B cell (primary cell): ENCODE results near the gene NTRK3. TPM values are rescaled to one million over a fixed set of nuclear protein-coding genes. Genes with fewer than 3 reads are reported as not detected.

Experiments used
- ATAC-seq: fragments of 200-7000 bp; cut with Tn5 transposase; one replicate; pipeline ENCODE4 v1.10.0; 2021; ENCODE audit warnings: low read depth, mild to moderate bottlenecking, moderate number of reproducible peaks, moderate library complexity
- CTCF ChIA-PET: fragments of 350-600 bp; sonication (Branson Sonifier 250); formaldehyde crosslinking; loops from one replicate; lab custom pipeline; 2021; ENCODE audit warnings: antibody characterized with exemption, inconsistent platforms; lab: Charles Lee
- POLR2A ChIA-PET: fragments of 350-600 bp; sonication (Branson Sonifier 250); formaldehyde crosslinking; loops from one replicate; lab custom pipeline; 2021; ENCODE audit warnings: antibody characterized with exemption; lab: Charles Lee
- DNase-seq: peaks from one replicate; pipeline ENCODE4 v3.0.0; 2013
- H2AFZ ChIP-seq: 2 replicates; pipeline ENCODE4 v1.6.1; 2012; ENCODE audit warnings: mild to moderate bottlenecking, low read depth, low read length; ENCODE audit not compliant: insufficient read depth, poor library complexity, severe bottlenecking
- H3K27ac ChIP-seq, 2 donors: 1 replicate in 1 of 2; 2 replicates in 1 of 2; pipeline ENCODE4 v1.5.1; 2012 to 2013; ENCODE audit warnings: low read length in 2 of 2, mild to moderate bottlenecking in 2 of 2, moderate library complexity in 1 of 2
- H3K27me3 ChIP-seq, 4 experiments: fragments of 200-600 bp in 1 of 4; sonication (generic) in 1 of 4; replicated peaks in 1 of 4; 1 replicate in 2 of 4; 2 replicates in 2 of 4; pipeline versions ENCODE4 v1.6.1 to v1.7.0; 2013 to 2016; ENCODE audit warnings: low read length in 3 of 4, mild to moderate bottlenecking in 2 of 4, mixed read lengths in 1 of 4, moderate library complexity in 1 of 4; ENCODE audit not compliant: insufficient read depth in 4 of 4, control insufficient read depth in 3 of 4; ENCODE audit errors: control extremely low read depth in 1 of 4
- H3K36me3 ChIP-seq, 2 experiments: replicated peaks in 1 of 2; 1 replicate in 1 of 2; 2 replicates in 1 of 2; pipeline versions ENCODE4 v1.6.1 to v1.7.1; 2013; ENCODE audit warnings: low read length in 1 of 2; ENCODE audit not compliant: insufficient read depth in 2 of 2, control insufficient read depth in 1 of 2; ENCODE audit errors: control extremely low read depth in 1 of 2, extremely low read depth in 1 of 2
- H3K4me1 ChIP-seq, 2 donors: fragments of 200-600 bp in 1 of 2; sonication (generic) in 1 of 2; 1 replicate in 1 of 2; 2 replicates in 1 of 2; pipeline versions ENCODE4 v1.5.1 to v1.6.1; 2013 to 2017; ENCODE audit warnings: low read length in 2 of 2; ENCODE audit not compliant: control insufficient read depth in 2 of 2, insufficient read depth in 2 of 2
- H3K4me2 ChIP-seq: replicated peaks from 2 replicates; pipeline ENCODE3; 2012; ENCODE audit warnings: mild to moderate bottlenecking, low read depth, low read length; ENCODE audit not compliant: poor library complexity, severe bottlenecking
- H3K4me3 ChIP-seq, 5 experiments: fragments of 200-600 bp in 1 of 5; sonication (generic) in 1 of 5; 1 replicate in 3 of 5; 2 replicates in 2 of 5; pipeline versions ENCODE4 v1.5.1 to v1.7.0; 2011 to 2016; ENCODE audit warnings: low read length in 4 of 5, mild to moderate bottlenecking in 4 of 5, low read depth in 2 of 5, control low read depth in 1 of 5, moderate library complexity in 1 of 5; ENCODE audit not compliant: insufficient read depth in 1 of 5; ENCODE audit errors: control extremely low read depth in 1 of 5, extremely low read depth in 1 of 5
- H3K79me2 ChIP-seq: fragments of 200-600 bp; sonication (generic); one replicate; pipeline ENCODE4 v1.6.0; 2016; ENCODE audit warnings: low read length; ENCODE audit not compliant: control insufficient read depth, insufficient read depth
- H3K9ac ChIP-seq: fragments of 200-600 bp; sonication (generic); 2 replicates; pipeline ENCODE4 v1.6.1; 2017; ENCODE audit warnings: mild to moderate bottlenecking, low read length, moderate library complexity
- H3K9me3 ChIP-seq, 3 donors: one replicate each; pipeline versions ENCODE4 v1.6.1 to v1.7.1; 2013; ENCODE audit warnings: low read length in 2 of 3; ENCODE audit not compliant: control insufficient read depth in 2 of 3, insufficient read depth in 1 of 3; ENCODE audit errors: control extremely low read depth in 1 of 3
- H4K20me1 ChIP-seq: 2 replicates; pipeline ENCODE4 v1.6.0; 2012; ENCODE audit warnings: mild to moderate bottlenecking, low read length; ENCODE audit not compliant: insufficient read depth, control insufficient read depth, poor library complexity, severe bottlenecking
- H3K27ac Mint-ChIP-seq: one replicate; pipeline ENCODE4 v1.8.0; 2021; ENCODE audit warnings: mixed read lengths
- H3K27me3 Mint-ChIP-seq: one replicate; pipeline ENCODE4 v1.8.0; 2021; ENCODE audit warnings: mixed read lengths
- H3K4me1 Mint-ChIP-seq: one replicate; pipeline ENCODE4 v1.8.0; 2021; ENCODE audit warnings: mixed read lengths
- H3K4me3 Mint-ChIP-seq: one replicate; pipeline ENCODE4 v1.8.0; 2021; ENCODE audit warnings: mixed read lengths
- H3K9me3 Mint-ChIP-seq: one replicate; pipeline ENCODE4 v1.8.0; 2022; ENCODE audit warnings: mixed read lengths; ENCODE audit not compliant: insufficient read depth
- CTCF ChIP-seq: fragments of 200-600 bp; IDR thresholded peaks from one replicate; pipeline ENCODE4 v1.8.0; 2022; ENCODE audit warnings: antibody characterized with exemption, mild to moderate bottlenecking
- EZH2 ChIP-seq: IDR thresholded peaks from 2 replicates; pipeline ENCODE4 v1.6.1; 2012; ENCODE audit warnings: borderline replicate concordance, low read depth, mild to moderate bottlenecking, moderate library complexity, low read length; ENCODE audit not compliant: insufficient read depth, poor library complexity, severe bottlenecking
- WGBS: methylation state at CpG from one replicate; pipeline ENCODE4 v1.1.5; 2013; ENCODE audit warnings: missing lambda C conversion rate; ENCODE audit not compliant: insufficient coverage; 5-methylcytosine and 5-hydroxymethylcytosine counted together
- intact Hi-C: fragments of 100-400 bp; cut with micrococcal nuclease; formaldehyde crosslinking; loops from one replicate; pipeline ENCODE4 v1.10.0; 2022
- polyA plus RNA-seq: library from polyadenylated mRNA; depleted of rRNA; stranded (reverse); fragments of >200 nt; gene quantifications from 2 replicates; pipeline ENCODE4 v1.2.3, GENCODE V29; 2012
- total RNA-seq, 2 donors: library from RNA; stranded (reverse); fragments of 120-200 nt in 1 of 2; gene quantifications; 1 replicate in 1 of 2; 2 replicates in 1 of 2; pipeline versions ENCODE4 v1.2.3 to v1.2.4, GENCODE V29; 2013 to 2022

Gene NTRK3
- total and polyA plus RNA-seq, 2 donors (not counting 1 experiment from before 2014, with no cell fraction given): not detected

GRCh38 chr15:88120026-88120425 is 136.5 kb downstream of the NTRK3 start:
- Mint-ChIP-seq H3K27ac (no peak overlapping the region), H3K4me1 (no peaks in the 10 kb centered on the region), H3K9me3 (no peaks in the 10 kb centered on the region), H3K4me3 (no peak overlapping the region), H3K27me3 (peaks cover 4% of the 10 kb centered on the region)
- no peak overlapping the region for H3K9ac ChIP-seq
- no peaks in the 10 kb centered on the region for H3K27me3 ChIP-seq
- TF ChIP-seq CTCF (no peak), EZH2 (no peak)
- ATAC-seq (no peak), DNase-seq (no peak)
- CTCF ChIA-PET: no interaction called here
- no peak overlapping the region for H3K27ac ChIP-seq
- no peaks in the 10 kb centered on the region for H3K9me3 ChIP-seq
- no peaks in the 10 kb centered on the region for H3K4me1 ChIP-seq
- POLR2A ChIA-PET: no interaction called here
- intact Hi-C loops: no loop called here
- no peak overlapping the region for H2AFZ ChIP-seq
- 92% methylated on average over 2 of the region's 3 CpGs for WGBS
- H3K79me2 ChIP-seq: no peaks in the 10 kb centered on the region
- no peaks in the 10 kb centered on the region for H4K20me1 ChIP-seq
- no peak overlapping the region for H3K4me3 ChIP-seq
- no peaks in the 10 kb centered on the region for H3K36me3 ChIP-seq
- no peak overlapping the region for H3K4me2 ChIP-seq

DNA sequence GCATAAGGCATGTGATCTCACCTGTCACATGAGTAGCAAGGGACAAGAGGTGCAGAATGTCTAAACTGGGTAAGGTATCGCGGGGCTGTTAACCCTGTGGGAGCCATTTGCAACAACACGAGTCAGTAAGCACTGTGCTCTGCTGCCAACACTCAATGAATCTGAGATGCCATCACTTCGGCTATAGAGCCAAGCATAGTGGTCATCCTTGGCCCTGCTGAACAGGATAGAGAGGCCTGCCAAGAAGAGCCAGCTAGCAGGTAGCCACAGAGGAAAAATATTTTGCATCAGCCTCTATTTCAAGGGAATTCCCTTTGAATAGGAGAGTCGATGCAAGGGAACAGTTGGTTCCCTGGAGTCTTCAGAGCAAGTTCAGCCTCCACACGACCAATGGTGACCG is 137.8 kb downstream of the NTRK3 start:
- POLR2A ChIA-PET: no interaction called here
- H3K9me3 Mint-ChIP-seq: no peaks in the 10 kb centered on the region
- no peaks in the 10 kb centered on the region for H3K9me3 ChIP-seq
- no peak overlapping the region for H3K27ac Mint-ChIP-seq
- H3K4me3 Mint-ChIP-seq: no peak overlapping the region
- no peaks in the 10 kb centered on the region for H3K79me2 ChIP-seq
- H3K4me2 ChIP-seq: no peak overlapping the region
- CTCF ChIA-PET: no interaction called here
- H3K36me3 ChIP-seq: no peaks in the 10 kb centered on the region
- H4K20me1 ChIP-seq: no peaks in the 10 kb centered on the region
- H3K4me1 Mint-ChIP-seq: no peaks in the 10 kb centered on the region
- no peak overlapping the region for H3K9ac ChIP-seq
- no peaks in the 10 kb centered on the region for H3K27me3 ChIP-seq
- intact Hi-C loops: no loop called here
- H3K4me3 ChIP-seq: no peak overlapping the region
- DNase-seq (no peak), ATAC-seq (no peak)
- 80% methylated on average over 7 of the region's 7 CpGs for WGBS
- H3K27me3 Mint-ChIP-seq: peaks cover 4% of the 10 kb centered on the region
- no peak overlapping the region for H2AFZ ChIP-seq
- TF ChIP-seq CTCF (no peak), EZH2 (no peak)
- H3K27ac ChIP-seq: no peak overlapping the region
- no peaks in the 10 kb centered on the region for H3K4me1 ChIP-seq
